ENCODE measurements around the gene RNF144A.
"Not testable (repeated sequence)": the region's sequence is repeated elsewhere in the genome, so short reads cannot be mapped to it uniquely, and the experiment has no call there.

Gene RNF144A

GRCh38 chr2:6990871-6991270 lies 73.7 kb downstream of the RNF144A start:
- H3K9me3 ChIP-seq (ENCODE audit: control insufficient read depth, low read length), result no peaks in the 10 kb centered on the region
- WGBS, 2 experiments (ENCODE audit: insufficient coverage in 2 of 2), result 90 to 97% methylated on average over 2 to 3 of the region's 3 CpGs
- no peak overlapping the region for H3K4me3 ChIP-seq (ENCODE audit: extremely low read depth, insufficient read depth, low read length, poor library complexity, severe bottlenecking)
- H3K27ac ChIP-seq (ENCODE audit: low read depth, low read length, severe bottlenecking), result no peak overlapping the region
- H3K36me3 ChIP-seq (ENCODE audit: control insufficient read depth, insufficient read depth, low read length), result no peaks in the 10 kb centered on the region
- H3K4me1 ChIP-seq (ENCODE audit: control insufficient read depth, insufficient read depth, low read length, poor library complexity, severe bottlenecking), result peaks cover 4% of the 10 kb centered on the region

GRCh38 chr2:6992794-6993228 lies 75.6 kb downstream of the RNF144A start:
- no peaks in the 10 kb centered on the region for H3K4me1 ChIP-seq (ENCODE audit: control insufficient read depth, insufficient read depth, low read length, poor library complexity, severe bottlenecking)
- no peaks in the 10 kb centered on the region for H3K9me3 ChIP-seq (ENCODE audit: control insufficient read depth, low read length)
- 78 to 100% methylated on average over 1 to 2 of the region's 4 CpGs for WGBS, 2 experiments (ENCODE audit: insufficient coverage in 2 of 2)
- peaks cover 6% of the 10 kb centered on the region for H3K36me3 ChIP-seq (ENCODE audit: control insufficient read depth, insufficient read depth, low read length)
- no peak overlapping the region for H3K4me3 ChIP-seq (ENCODE audit: extremely low read depth, insufficient read depth, low read length, poor library complexity, severe bottlenecking)
- H3K27ac ChIP-seq (ENCODE audit: low read depth, low read length, severe bottlenecking), result no peak overlapping the region

GRCh38 chr2:6993229-6993640 lies 76.0 kb downstream of the RNF144A start:
- H3K4me3 ChIP-seq (ENCODE audit: extremely low read depth, insufficient read depth, low read length, poor library complexity, severe bottlenecking), result no peak overlapping the region
- H3K4me1 ChIP-seq (ENCODE audit: control insufficient read depth, insufficient read depth, low read length, poor library complexity, severe bottlenecking), result no peaks in the 10 kb centered on the region
- peaks cover 6% of the 10 kb centered on the region for H3K36me3 ChIP-seq (ENCODE audit: control insufficient read depth, insufficient read depth, low read length)
- H3K27ac ChIP-seq (ENCODE audit: low read depth, low read length, severe bottlenecking), result no peak overlapping the region
- H3K9me3 ChIP-seq (ENCODE audit: control insufficient read depth, low read length), result no peaks in the 10 kb centered on the region
- WGBS, 2 experiments (ENCODE audit: insufficient coverage in 2 of 2), result 84 to 86% methylated on average over 4 to 6 of the region's 7 CpGs

GRCh38 chr2:6993936-6994335 lies 76.7 kb downstream of the RNF144A start:
- WGBS, 2 experiments (ENCODE audit: insufficient coverage in 2 of 2), result 100% methylated on average over 1 of the region's 2 CpGs
- Histone ChIP-seq H3K27ac (ENCODE audit: low read depth, low read length, severe bottlenecking) (no peak overlapping the region), H3K4me3 (ENCODE audit: extremely low read depth, insufficient read depth, low read length, poor library complexity, severe bottlenecking) (no peak overlapping the region), H3K9me3 (ENCODE audit: control insufficient read depth, low read length) (no peaks in the 10 kb centered on the region), H3K36me3 (ENCODE audit: control insufficient read depth, insufficient read depth, low read length) (peaks cover 6% of the 10 kb centered on the region), H3K4me1 (ENCODE audit: control insufficient read depth, insufficient read depth, low read length, poor library complexity, severe bottlenecking) (no peaks in the 10 kb centered on the region)

- Histone ChIP-seq H3K9me3 (ENCODE audit: control insufficient read depth, low read length) (no peaks in the 10 kb centered on the region), H3K36me3 (ENCODE audit: control insufficient read depth, insufficient read depth, low read length) (peaks cover 6% of the 10 kb centered on the region), H3K4me1 (ENCODE audit: control insufficient read depth, insufficient read depth, low read length, poor library complexity, severe bottlenecking) (no peaks in the 10 kb centered on the region), H3K4me3 (ENCODE audit: extremely low read depth, insufficient read depth, low read length, poor library complexity, severe bottlenecking) (no peak overlapping the region), H3K27ac (ENCODE audit: low read depth, low read length, severe bottlenecking) (no peak overlapping the region)
- WGBS, 2 experiments (ENCODE audit: insufficient coverage in 2 of 2), result 89 to 91% methylated on average over 9 to 11 of the region's 12 CpGs
Measured at GRCh38 chr2:6994536-6995128, 77.4 kb downstream of the RNF144A start.

- Histone ChIP-seq H3K36me3 (ENCODE audit: control insufficient read depth, insufficient read depth, low read length) (peaks cover 6% of the 10 kb centered on the region), H3K9me3 (ENCODE audit: control insufficient read depth, low read length) (no peaks in the 10 kb centered on the region), H3K4me1 (ENCODE audit: control insufficient read depth, insufficient read depth, low read length, poor library complexity, severe bottlenecking) (no peaks in the 10 kb centered on the region), H3K4me3 (ENCODE audit: extremely low read depth, insufficient read depth, low read length, poor library complexity, severe bottlenecking) (no peak overlapping the region), H3K27ac (ENCODE audit: low read depth, low read length, severe bottlenecking) (no peak overlapping the region)
- WGBS, 2 experiments (ENCODE audit: insufficient coverage in 2 of 2), result 91 to 99% methylated on average over 9 of the region's 11 CpGs
Measured at GRCh38 chr2:6995391-6996097, 78.3 kb downstream of the RNF144A start.

GRCh38 chr2:6999211-6999877 lies 82.1 kb downstream of the RNF144A start:
- H3K36me3 ChIP-seq (ENCODE audit: control insufficient read depth, insufficient read depth, low read length), result peaks cover 6% of the 10 kb centered on the region
- no peaks in the 10 kb centered on the region for H3K9me3 ChIP-seq (ENCODE audit: control insufficient read depth, low read length)
- no peaks in the 10 kb centered on the region for H3K4me1 ChIP-seq (ENCODE audit: control insufficient read depth, insufficient read depth, low read length, poor library complexity, severe bottlenecking)
- H3K27ac ChIP-seq (ENCODE audit: low read depth, low read length, severe bottlenecking), result no peak overlapping the region
- 93 to 100% methylated on average over 4 to 5 of the region's 7 CpGs for WGBS, 2 experiments (ENCODE audit: insufficient coverage in 2 of 2)
- H3K4me3 ChIP-seq (ENCODE audit: extremely low read depth, insufficient read depth, low read length, poor library complexity, severe bottlenecking), result no peak overlapping the region

- not testable (repeated sequence) for H3K4me1 ChIP-seq (ENCODE audit: control insufficient read depth, insufficient read depth, low read length, poor library complexity, severe bottlenecking); H3K36me3 ChIP-seq (ENCODE audit: control insufficient read depth, insufficient read depth, low read length); H3K4me3 ChIP-seq (ENCODE audit: extremely low read depth, insufficient read depth, low read length, poor library complexity, severe bottlenecking); H3K27ac ChIP-seq (ENCODE audit: low read depth, low read length, severe bottlenecking); H3K9me3 ChIP-seq (ENCODE audit: control insufficient read depth, low read length)
- 86 to 88% methylated on average over 4 to 5 of the region's 6 CpGs for WGBS, 2 experiments (ENCODE audit: insufficient coverage in 2 of 2)
Measured at GRCh38 chr2:7001395-7001794, 84.2 kb downstream of the RNF144A start.

- no peaks in the 10 kb centered on the region for H3K36me3 ChIP-seq (ENCODE audit: control insufficient read depth, insufficient read depth, low read length)
- WGBS, 2 experiments (ENCODE audit: insufficient coverage in 2 of 2), result 92 to 100% methylated on average over 1 to 2 of the region's 3 CpGs
- H3K9me3 ChIP-seq (ENCODE audit: control insufficient read depth, low read length), result no peaks in the 10 kb centered on the region
- H3K4me1 ChIP-seq (ENCODE audit: control insufficient read depth, insufficient read depth, low read length, poor library complexity, severe bottlenecking), result no peaks in the 10 kb centered on the region
- H3K27ac ChIP-seq (ENCODE audit: low read depth, low read length, severe bottlenecking), result no peak overlapping the region
- no peak overlapping the region for H3K4me3 ChIP-seq (ENCODE audit: extremely low read depth, insufficient read depth, low read length, poor library complexity, severe bottlenecking)
Measured at GRCh38 chr2:7003895-7004294, 86.7 kb downstream of the RNF144A start.

- H3K4me3 ChIP-seq (ENCODE audit: extremely low read depth, insufficient read depth, low read length, poor library complexity, severe bottlenecking), result no peak overlapping the region
- WGBS, 2 experiments (ENCODE audit: insufficient coverage in 2 of 2), result 63 to 100% methylated on average over 1 to 3 of the region's 4 CpGs
- H3K9me3 ChIP-seq (ENCODE audit: control insufficient read depth, low read length), result no peaks in the 10 kb centered on the region
- H3K4me1 ChIP-seq (ENCODE audit: control insufficient read depth, insufficient read depth, low read length, poor library complexity, severe bottlenecking), result no peaks in the 10 kb centered on the region
- H3K27ac ChIP-seq (ENCODE audit: low read depth, low read length, severe bottlenecking), result no peak overlapping the region
- no peaks in the 10 kb centered on the region for H3K36me3 ChIP-seq (ENCODE audit: control insufficient read depth, insufficient read depth, low read length)
Measured at GRCh38 chr2:7004636-7005035, 87.4 kb downstream of the RNF144A start.

GRCh38 chr2:7007488-7007845 lies 90.3 kb downstream of the RNF144A start:
- Histone ChIP-seq H3K4me1 (ENCODE audit: control insufficient read depth, insufficient read depth, low read length, poor library complexity, severe bottlenecking) (no peaks in the 10 kb centered on the region), H3K36me3 (ENCODE audit: control insufficient read depth, insufficient read depth, low read length) (no peaks in the 10 kb centered on the region), H3K27ac (ENCODE audit: low read depth, low read length, severe bottlenecking) (no peak overlapping the region), H3K4me3 (ENCODE audit: extremely low read depth, insufficient read depth, low read length, poor library complexity, severe bottlenecking) (no peak overlapping the region), H3K9me3 (ENCODE audit: control insufficient read depth, low read length) (no peaks in the 10 kb centered on the region)
- 81% methylated on average over 9 of the region's 9 CpGs for WGBS, 2 experiments (ENCODE audit: insufficient coverage in 2 of 2)
